Loucy (cell line): ENCODE measurements around the gene STIP1.

Experiments
- CTCF ChIP-seq: fragments of 200-600 bp; sonication (generic); conservative IDR thresholded peaks from 2 replicates; pipeline ENCODE4 v1.5.1; 2014; ENCODE audit warnings: mild to moderate bottlenecking, antibody characterized with exemption, low read length
- EZH2phosphoT487 ChIP-seq: fragments of 200-600 bp; IDR thresholded peaks from 2 replicates; pipeline ENCODE4 v1.6.1; 2018; ENCODE audit warnings: antibody characterized with exemption, mild to moderate bottlenecking, moderate library complexity, borderline replicate concordance

- no peak for TF ChIP-seq CTCF
- no peak for TF ChIP-seq EZH2phosphoT487
These were observed 28.2 kb upstream of the STIP1 start for GRCh38 chr11:64157631-64158394.
